Activated T-cell treated with anti-CD3 and anti-CD28 coated beads for 4 hours (primary cell): Measurements from ENCODE around the gene DNAJB11.
A peak's percentile ranks its signal among the peaks of the same experiment; 100 is the strongest.
"Not testable (repeated sequence)": the region's sequence is repeated elsewhere in the genome, so short reads cannot be mapped to it uniquely, and the experiment has no call there.

Experiments used
- DNase-seq: peaks from one replicate; pipeline ENCODE4 v3.0.0-alpha.2; 2020

DNAJB11 gene

GRCh38 chr3:186570096-186570940 lies at the start of gene DNAJB11:
TSS of gene DNAJB11 (plus strand) at chr3:186570720. CDS start at chr3:186570898, 178 bp downstream.
- peak; percentile 96 for DNase-seq

- no peak for DNase-seq
These were observed 49.3 kb upstream of the DNAJB11 start for GRCh38 chr3:186520957-186521842.

GRCh38 chr3:186523022-186523421 lies 47.5 kb upstream of the DNAJB11 start:
- DNase-seq: no peak

- DNase-seq: no peak
These were observed 47.1 kb upstream of the DNAJB11 start for GRCh38 chr3:186523434-186523833.

- no peak for DNase-seq
These were observed 45.9 kb upstream of the DNAJB11 start for GRCh38 chr3:186524616-186525015.

- no peak for DNase-seq
These were observed 44.9 kb upstream of the DNAJB11 start for GRCh38 chr3:186525369-186526255.

GRCh38 chr3:186526256-186526606 lies 44.3 kb upstream of the DNAJB11 start:
- no peak for DNase-seq

GRCh38 chr3:186529201-186529999 lies 41.1 kb upstream of the DNAJB11 start:
- DNase-seq: no peak

GRCh38 chr3:186530415-186530814 lies 40.1 kb upstream of the DNAJB11 start:
- DNase-seq: no peak

GRCh38 chr3:186531694-186532093 lies 38.8 kb upstream of the DNAJB11 start:
- DNase-seq: not testable (repeated sequence)

GRCh38 chr3:186532598-186533072 lies 37.9 kb upstream of the DNAJB11 start:
- no peak for DNase-seq

GRCh38 chr3:186534113-186534669 lies 36.3 kb upstream of the DNAJB11 start:
- peak; percentile 17 for DNase-seq

- no peak for DNase-seq
These were observed 33.4 kb upstream of the DNAJB11 start for GRCh38 chr3:186536883-186537844.

GRCh38 chr3:186538779-186539178 lies 31.7 kb upstream of the DNAJB11 start:
- DNase-seq: no peak

- peak; percentile 88 for DNase-seq
These were observed 30.2 kb upstream of the DNAJB11 start for GRCh38 chr3:186540221-186540834.

GRCh38 chr3:186540835-186541226 lies 29.7 kb upstream of the DNAJB11 start:
- no peak for DNase-seq

- no peak for DNase-seq
These were observed 26.2 kb upstream of the DNAJB11 start, which contains the start of gene CRYGS for GRCh38 chr3:186544281-186544680. TSS of gene CRYGS (minus strand) at chr3:186544380. CDS start at chr3:186544326, 54 bp downstream.

GRCh38 chr3:186549497-186549896 lies 21.0 kb upstream of the DNAJB11 start:
- DNase-seq: no peak

- no peak for DNase-seq
These were observed 19.1 kb upstream of the DNAJB11 start for GRCh38 chr3:186551387-186551786.
